Measurements from ENCODE around the gene CLCNKB. TPM values are rescaled to one million over a fixed set of nuclear protein-coding genes. Genes with fewer than 3 reads are reported as not detected.
A peak's percentile ranks its signal among the peaks of the same experiment; 100 is the strongest.

The CLCNKB gene
- total and polyA plus RNA-seq, 2 of the 4 experiments (the other 2 are of a cell fraction) = 0.09 TPM; not detected in 1

GRCh38 chr1:16019644-16020277 is 23.8 kb upstream of the CLCNKB start:
- intact Hi-C loops (cut with micrococcal nuclease) = no loop called here
- CTCF ChIA-PET = no interaction called here

More at GRCh38 chr1:16019644-16020277, 23.8 kb upstream of the CLCNKB start:
- Histone ChIP-seq H3K14ac (replicated peaks; ENCODE audit: low read depth, low read length) (peak overlapping the region; percentile 62), H2BK5ac (ENCODE audit: low read depth, low read length, poor library complexity, severe bottlenecking) (peak overlapping the region; percentile 59), H4K20me1 (ENCODE audit: insufficient read depth, low read length) (no peaks in the 10 kb centered on the region), H3K79me1 (ENCODE audit: low read depth in 1 of 2, low read length in 2 of 2) (no peaks in the 10 kb centered on the region), H3K36me3 (ENCODE audit: control insufficient read depth, insufficient read depth, low read length) (no peaks in the 10 kb centered on the region), H3K4ac (ENCODE audit: low read depth, low read length) (peak overlapping the region; percentile 72), H3K9me3 (ENCODE audit: control insufficient read depth, insufficient read depth, low read length) (no peaks in the 10 kb centered on the region), H3K4me2 (ENCODE audit: low read depth, low read length) (no peak overlapping the region), H3K23ac (ENCODE audit: low read depth, low read length) (no peak overlapping the region), H2AK5ac (ENCODE audit: low read depth, low read length) (peak overlapping the region; percentile 95), H3K56ac (ENCODE audit: extremely low read depth, insufficient read depth, low read length) (no peak overlapping the region), H2BK15ac (ENCODE audit: low read depth, low read length) (peak overlapping the region; percentile 2; the same call in 1 of the 3 replicates), H4K91ac (ENCODE audit: insufficient read depth, low read depth, low read length) (peak overlapping the region; percentile 70; the same call in 1 of the 2 replicates), H3K27ac (ENCODE audit: insufficient read depth, low read length) (no peak overlapping the region), H3K18ac (ENCODE audit: low read depth, low read length) (peak overlapping the region; percentile 24), H3K4me3 (ENCODE audit: insufficient read depth, low read depth, low read length) (no peak overlapping the region), H3K4me1 (ENCODE audit: control insufficient read depth, insufficient read depth, low read length) (peaks cover 23% of the 10 kb centered on the region), H2BK20ac (ENCODE audit: low read depth, low read length) (no peak overlapping the region), H3K27me3 (ENCODE audit: control insufficient read depth, insufficient read depth, low read length) (no peaks in the 10 kb centered on the region; the same call in 1 of the 2 replicates), H2AK9ac (replicated peaks; ENCODE audit: low read depth, low read length, poor library complexity) (peak overlapping the region; percentile 68), H3K9me1 (ENCODE audit: insufficient read depth, low read length) (peaks cover 3% of the 10 kb centered on the region), H4K5ac (ENCODE audit: low read depth, low read length) (no peak overlapping the region), H4K8ac (ENCODE audit: low read depth in 2 of 2, low read length in 2 of 2) (peak overlapping the region in 1 of 2 experiments; percentile 26; a peak in 1 of 4 replicates), H2BK120ac (ENCODE audit: low read depth, low read length) (peak overlapping the region; percentile 70), H2AFZ (replicated peaks; ENCODE audit: low read length, poor library complexity) (peak overlapping the region; percentile 59), H3K9ac (ENCODE audit: low read depth, low read length) (no peak overlapping the region)
- no TSS peak for BruUV-seq (replicated peaks)
- TF ChIP-seq FOS (IDR thresholded peaks at IDR 0.05; ENCODE audit: low read depth, low read length) (0 out of 2 replicates have a peak, but pooled peaks have one; percentile 2), NFE2L2 (IDR thresholded peaks at IDR 0.05; ENCODE audit: low read depth, low read length) (no peak)
- ATAC-seq (ENCODE audit: low read depth) (peak; percentile 30; the same call in 1 of the 2 replicates), DNase-seq (peak; percentile 35)
- WGBS, 2 experiments (ENCODE audit: extremely low coverage in 2 of 2, insufficient read length in 1 of 2) = 17% methylated on average over 4 of the region's 9 CpGs; no CpG with 5 or more reads in 1 of the 2 experiments
- POLR2A ChIA-PET (ENCODE audit: unreplicated experiment) = no interaction called here
- in situ Hi-C loops (cut with MboI; ENCODE audit: low sequenced_read_pairs) (no loop called here), dilution Hi-C loops (cut with HindIII; ENCODE audit: low sequenced_read_pairs, unreplicated experiment) (no loop called here)
